ENCODE data around the gene LCOR. TPM values are rescaled to one million over a fixed set of nuclear protein-coding genes. Genes with fewer than 3 reads are reported as not detected.
A peak's percentile ranks its signal among the peaks of the same experiment; 100 is the strongest.

LCOR gene
- total and polyA plus RNA-seq, 2 experiments from 2014 or later: 9.1 to 14.8 TPM

- 68 to 71% methylated on average over 7 of the region's 7 CpGs for WGBS, 2 experiments (ENCODE audit: low coverage in 1 of 2, low lambda C conversion rate in 2 of 2, missing lambda C conversion rate in 2 of 2)
- no peaks in the 10 kb centered on the region for H3K9me2 ChIP-seq (ENCODE audit: insufficient read depth)
- H4K20me1 ChIP-seq (ENCODE audit: insufficient read depth): no peaks in the 10 kb centered on the region
- H3K9ac ChIP-seq: no peak overlapping the region
- H3K4me1 ChIP-seq (ENCODE audit: insufficient read depth): no peaks in the 10 kb centered on the region
- in situ Hi-C loops (cut with MboI): loop anchor here (25.0 kb wide), 1 partner anchor 647 kb away; no protein-coding TSS in a partner anchor
- no peaks in the 10 kb centered on the region for H3F3A ChIP-seq (ENCODE audit: insufficient read depth)
- H3K27ac ChIP-seq: no peak overlapping the region
- H3K27me3 ChIP-seq (replicated peaks; ENCODE audit: insufficient read depth): peaks cover 26% of the 10 kb centered on the region
- H3K36me3 ChIP-seq (ENCODE audit: low read depth): no peaks in the 10 kb centered on the region
- H3K79me2 ChIP-seq (ENCODE audit: insufficient read depth): no peaks in the 10 kb centered on the region
- TF ChIP-seq EZH2 (IDR thresholded peaks at IDR 0.05; ENCODE audit: insufficient read depth, poor library complexity, severe bottlenecking) (no peak), EZH2phosphoT487 (IDR thresholded peaks at IDR 0.05; ENCODE audit: insufficient read depth, low read depth) (no peak)
- no peak overlapping the region for H2AFZ ChIP-seq
- no peak overlapping the region for H3K4me3 ChIP-seq
- H3K4me2 ChIP-seq (ENCODE audit: unreplicated experiment): no peak overlapping the region
- DNase-seq: no peak
- H3K9me3 ChIP-seq (ENCODE audit: low read depth): no peaks in the 10 kb centered on the region
Observed at GRCh38 chr10:97034301-97034700, 202.2 kb downstream of the LCOR start.

- Histone ChIP-seq H3K9me2 (ENCODE audit: insufficient read depth) (no peaks in the 10 kb centered on the region), H3K4me3 (no peak overlapping the region), H3K9ac (no peak overlapping the region), H3F3A (ENCODE audit: insufficient read depth) (no peaks in the 10 kb centered on the region), H3K36me3 (ENCODE audit: low read depth) (no peaks in the 10 kb centered on the region), H3K9me3 (ENCODE audit: low read depth) (no peaks in the 10 kb centered on the region), H4K20me1 (ENCODE audit: insufficient read depth) (no peaks in the 10 kb centered on the region), H3K27ac (no peak overlapping the region), H3K4me1 (ENCODE audit: insufficient read depth) (no peaks in the 10 kb centered on the region), H3K79me2 (ENCODE audit: insufficient read depth) (no peaks in the 10 kb centered on the region), H3K27me3 (replicated peaks; ENCODE audit: insufficient read depth) (peaks cover 18% of the 10 kb centered on the region), H3K4me2 (ENCODE audit: unreplicated experiment) (no peak overlapping the region), H2AFZ (no peak overlapping the region)
- 68 to 71% methylated on average over 15 to 18 of the region's 18 CpGs for WGBS, 2 experiments (ENCODE audit: low coverage in 1 of 2, low lambda C conversion rate in 2 of 2, missing lambda C conversion rate in 2 of 2)
- DNase-seq: no peak
- in situ Hi-C loops (cut with MboI): loop anchor here (25.0 kb wide), 1 partner anchor 648 kb away; no protein-coding TSS in a partner anchor
- TF ChIP-seq EZH2phosphoT487 (IDR thresholded peaks at IDR 0.05; ENCODE audit: insufficient read depth, low read depth): no peak
- TF ChIP-seq EZH2 (IDR thresholded peaks at IDR 0.05; ENCODE audit: insufficient read depth, poor library complexity, severe bottlenecking): no peak
Observed at GRCh38 chr10:97034958-97035769, 203.1 kb downstream of the LCOR start.

GRCh38 chr10:97037365-97038361 lies 205.6 kb downstream of the LCOR start:
- peak; percentile 81 for DNase-seq
- Histone ChIP-seq H3K79me2 (ENCODE audit: insufficient read depth) (no peaks in the 10 kb centered on the region), H3K36me3 (ENCODE audit: low read depth) (no peaks in the 10 kb centered on the region), H4K20me1 (ENCODE audit: insufficient read depth) (no peaks in the 10 kb centered on the region), H3K9me2 (ENCODE audit: insufficient read depth) (no peaks in the 10 kb centered on the region), H3K27ac (no peak overlapping the region), H3K9me3 (ENCODE audit: low read depth) (no peaks in the 10 kb centered on the region), H3F3A (ENCODE audit: insufficient read depth) (no peaks in the 10 kb centered on the region), H3K9ac (no peak overlapping the region), H3K4me1 (ENCODE audit: insufficient read depth) (no peaks in the 10 kb centered on the region), H3K27me3 (replicated peaks; ENCODE audit: insufficient read depth) (peaks cover 12% of the 10 kb centered on the region), H3K4me3 (peak overlapping the region; percentile 65), H2AFZ (peak overlapping the region; percentile 89), H3K4me2 (ENCODE audit: unreplicated experiment) (peak overlapping the region; percentile 86)
- in situ Hi-C loops (cut with MboI): loop anchor here (25.0 kb wide), 1 partner anchor 650 kb away; no protein-coding TSS in a partner anchor
- WGBS, 2 experiments (ENCODE audit: low coverage in 1 of 2, low lambda C conversion rate in 2 of 2, missing lambda C conversion rate in 2 of 2): 18 to 21% methylated on average over 30 of the region's 30 CpGs
- TF ChIP-seq EZH2 (IDR thresholded peaks at IDR 0.05; ENCODE audit: insufficient read depth, poor library complexity, severe bottlenecking) (no peak), EZH2phosphoT487 (IDR thresholded peaks at IDR 0.05; ENCODE audit: insufficient read depth, low read depth) (no peak)

DNA sequence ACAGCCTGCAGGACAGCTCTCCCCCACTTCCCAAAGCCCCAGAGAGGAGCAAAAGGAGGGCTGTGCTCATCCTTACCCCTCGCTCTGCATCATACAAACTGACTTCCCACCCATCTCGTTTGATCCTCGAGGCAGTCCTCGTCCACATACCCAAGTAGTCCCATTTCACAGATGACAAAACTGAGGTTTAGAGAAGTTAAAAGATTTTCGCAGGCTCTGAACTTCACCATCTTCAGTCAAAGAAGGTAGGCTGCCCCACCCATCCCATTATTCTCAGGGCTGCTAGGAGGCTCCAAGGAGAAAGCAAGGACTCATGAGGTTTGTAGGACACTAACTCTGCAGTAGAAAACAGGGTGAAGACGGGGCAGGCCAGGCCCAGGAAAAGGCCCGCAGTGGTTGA lies 206.6 kb downstream of the LCOR start:
- no peaks in the 10 kb centered on the region for H3K4me1 ChIP-seq (ENCODE audit: insufficient read depth)
- H3F3A ChIP-seq (ENCODE audit: insufficient read depth): no peaks in the 10 kb centered on the region
- H3K27ac ChIP-seq: no peak overlapping the region
- no peaks in the 10 kb centered on the region for H3K9me2 ChIP-seq (ENCODE audit: insufficient read depth)
- H3K4me3 ChIP-seq: no peak overlapping the region
- TF ChIP-seq EZH2phosphoT487 (IDR thresholded peaks at IDR 0.05; ENCODE audit: insufficient read depth, low read depth) (no peak), EZH2 (IDR thresholded peaks at IDR 0.05; ENCODE audit: insufficient read depth, poor library complexity, severe bottlenecking) (no peak)
- no peaks in the 10 kb centered on the region for H3K79me2 ChIP-seq (ENCODE audit: insufficient read depth)
- H3K4me2 ChIP-seq (ENCODE audit: unreplicated experiment): no peak overlapping the region
- in situ Hi-C loops (cut with MboI): loop anchor here (25.0 kb wide), 1 partner anchor 651 kb away; no protein-coding TSS in a partner anchor
- no peak overlapping the region for H2AFZ ChIP-seq
- H3K9me3 ChIP-seq (ENCODE audit: low read depth): no peaks in the 10 kb centered on the region
- DNase-seq: no peak
- no peak overlapping the region for H3K9ac ChIP-seq
- peaks cover 7% of the 10 kb centered on the region for H3K27me3 ChIP-seq (replicated peaks; ENCODE audit: insufficient read depth)
- no peaks in the 10 kb centered on the region for H4K20me1 ChIP-seq (ENCODE audit: insufficient read depth)
- H3K36me3 ChIP-seq (ENCODE audit: low read depth): no peaks in the 10 kb centered on the region
- 63 to 77% methylated on average over 7 of the region's 7 CpGs for WGBS, 2 experiments (ENCODE audit: low coverage in 1 of 2, low lambda C conversion rate in 2 of 2, missing lambda C conversion rate in 2 of 2)

All from GM23248 (cell line).